IMR-90 (cell line): ENCODE results near the gene OSBPL8. TPM values are rescaled to one million over a fixed set of nuclear protein-coding genes. Genes with fewer than 3 reads are reported as not detected.
A peak's percentile ranks its signal among the peaks of the same experiment; 100 is the strongest.

Experiments used
- ATAC-seq: fragments of 200-7000 bp; cut with Tn5 transposase; 2 replicates; pipeline ENCODE4 v1.9.1; 2020; ENCODE audit warnings: low read depth, mild to moderate bottlenecking, moderate library complexity
- BruUV-seq: library from RNA; stranded (reverse); fragments of 400-500 nt; replicated peaks from 2 replicates; lab custom pipeline; 2021; lab: Mats Ljungman, UMichigan
- CTCF ChIA-PET: fragments of 300-600 bp; formaldehyde crosslinking; extraction: SDS; loops from one replicate; lab custom pipeline; 2021; ENCODE audit warnings: antibody characterized with exemption; lab: Yijun Ruan, JAX
- POLR2A ChIA-PET: fragments of 300-600 bp; sonication (Branson Sonifier 250); formaldehyde crosslinking; loops from one replicate; lab custom pipeline; 2022; ENCODE audit warnings: antibody characterized with exemption; ENCODE audit not compliant: unreplicated experiment; lab: Charles Lee
- DNase-seq: peaks from one replicate; pipeline ENCODE4 v3.0.0; 2013
- H2AFZ ChIP-seq: replicated peaks from 2 replicates; pipeline ENCODE3; 2013; ENCODE audit warnings: low read length, mild to moderate bottlenecking; ENCODE audit not compliant: poor library complexity
- H2AK5ac ChIP-seq: 2 replicates; pipeline ENCODE4 v1.6.1; 2013; ENCODE audit warnings: low read depth, low read length, inconsistent platforms
- H2AK9ac ChIP-seq: replicated peaks from 2 replicates; pipeline ENCODE3; 2013; ENCODE audit warnings: mild to moderate bottlenecking, low read depth, low read length, moderate library complexity; ENCODE audit not compliant: poor library complexity
- H2BK120ac ChIP-seq: 2 replicates; pipeline ENCODE4 v1.6.1; 2013; ENCODE audit warnings: low read depth, low read length, inconsistent platforms
- H2BK15ac ChIP-seq: 3 replicates; pipeline ENCODE4 v1.6.1; 2013; ENCODE audit warnings: low read depth, low read length, inconsistent platforms
- H2BK20ac ChIP-seq: 2 replicates; pipeline ENCODE4 v1.6.1; 2013; ENCODE audit warnings: low read depth, mild to moderate bottlenecking, inconsistent platforms, low read length, moderate library complexity
- H2BK5ac ChIP-seq: 2 replicates; pipeline ENCODE4 v1.6.1; 2013; ENCODE audit warnings: mild to moderate bottlenecking, low read depth, low read length, inconsistent platforms; ENCODE audit not compliant: poor library complexity, severe bottlenecking
- H3K14ac ChIP-seq: replicated peaks from 2 replicates; pipeline ENCODE4 v1.6.1; 2013; ENCODE audit warnings: low read depth, low read length, inconsistent platforms
- H3K18ac ChIP-seq: 2 replicates; pipeline ENCODE4 v1.6.1; 2013; ENCODE audit warnings: low read depth, low read length, control low read depth
- H3K23ac ChIP-seq: 2 replicates; pipeline ENCODE4 v1.6.1; 2013; ENCODE audit warnings: low read depth, low read length, inconsistent platforms
- H3K27ac ChIP-seq: 2 replicates; pipeline ENCODE4 v1.5.1; 2013; ENCODE audit warnings: mild to moderate bottlenecking, control low read depth, low read length; ENCODE audit not compliant: insufficient read depth
- H3K27me3 ChIP-seq: 2 replicates; pipeline ENCODE4 v1.6.1; 2013; ENCODE audit warnings: low read length; ENCODE audit not compliant: control insufficient read depth, insufficient read depth
- H3K36me3 ChIP-seq: 2 replicates; pipeline ENCODE4 v1.6.1; 2013; ENCODE audit warnings: low read length, mixed read lengths; ENCODE audit not compliant: control insufficient read depth, insufficient read depth
- H3K4ac ChIP-seq: 2 replicates; pipeline ENCODE4 v1.6.1; 2013; ENCODE audit warnings: low read depth, low read length, inconsistent platforms
- H3K4me1 ChIP-seq: 2 replicates; pipeline ENCODE4 v1.6.1; 2013; ENCODE audit warnings: low read length, mixed read lengths; ENCODE audit not compliant: control insufficient read depth, insufficient read depth
- H3K4me2 ChIP-seq: 2 replicates; pipeline ENCODE4 v1.6.1; 2013; ENCODE audit warnings: low read depth, mild to moderate bottlenecking, control low read depth, low read length, moderate library complexity
- H3K4me3 ChIP-seq: 2 replicates; pipeline ENCODE4 v1.5.1; 2013; ENCODE audit warnings: low read depth, mild to moderate bottlenecking, control low read depth, low read length, moderate library complexity; ENCODE audit not compliant: insufficient read depth
- H3K56ac ChIP-seq: 2 replicates; pipeline ENCODE4 v1.6.1; 2013; ENCODE audit warnings: low read length, inconsistent platforms; ENCODE audit not compliant: insufficient read depth; ENCODE audit errors: extremely low read depth
- H3K79me1 ChIP-seq, 2 experiments: 2 replicates each; pipeline ENCODE4 v1.6.1; 2013; ENCODE audit warnings: low read length in 2 of 2, inconsistent platforms in 1 of 2, low read depth in 1 of 2
- H3K9ac ChIP-seq: 2 replicates; pipeline ENCODE4 v1.6.1; 2013; ENCODE audit warnings: low read depth, low read length, control low read depth
- H3K9me1 ChIP-seq: 2 replicates; pipeline ENCODE4 v1.6.1; 2013; ENCODE audit warnings: low read length, inconsistent platforms; ENCODE audit not compliant: insufficient read depth
- H3K9me3 ChIP-seq: 2 replicates; pipeline ENCODE4 v1.6.1; 2013; ENCODE audit warnings: low read length; ENCODE audit not compliant: control insufficient read depth, insufficient read depth
- H4K20me1 ChIP-seq: 2 replicates; pipeline ENCODE4 v1.6.1; 2013; ENCODE audit warnings: low read length, inconsistent platforms; ENCODE audit not compliant: insufficient read depth
- H4K5ac ChIP-seq: 2 replicates; pipeline ENCODE4 v1.6.1; 2013; ENCODE audit warnings: mild to moderate bottlenecking, low read depth, low read length, control low read depth
- H4K8ac ChIP-seq, 2 experiments: 2 replicates each; pipeline ENCODE4 v1.6.1; 2013; ENCODE audit warnings: low read depth in 2 of 2, low read length in 2 of 2, control low read depth in 1 of 2, inconsistent platforms in 1 of 2
- H4K91ac ChIP-seq: 2 replicates; pipeline ENCODE4 v1.6.1; 2013; ENCODE audit warnings: low read depth, low read length, inconsistent platforms; ENCODE audit not compliant: insufficient read depth
- MAFK ChIP-seq: IDR thresholded peaks from 2 replicates; pipeline ENCODE4 v1.6.1; 2012; ENCODE audit warnings: low read depth, low read length, improper control_type of control experiment
- POLR2A ChIP-seq: IDR thresholded peaks from 2 replicates; pipeline ENCODE4 v1.6.1; 2012; ENCODE audit warnings: mild to moderate bottlenecking, low read depth, low read length
- RFX5 ChIP-seq: IDR thresholded peaks from 2 replicates; pipeline ENCODE4 v1.8.0; 2012; ENCODE audit warnings: low read depth, mild to moderate bottlenecking, low read length, moderate library complexity
- SMC3 ChIP-seq: fragments of 150-350 bp; IDR thresholded peaks from 2 replicates; pipeline ENCODE4 v1.6.1; 2016; ENCODE audit warnings: low read depth, mild to moderate bottlenecking, antibody characterized with exemption, low read length, moderate library complexity
- WGBS, 2 experiments: methylation state at CpG; one replicate each; pipeline versions ENCODE4 v1.1.5 to v1.1.7; 2013; ENCODE audit warnings: missing lambda C conversion rate in 2 of 2; ENCODE audit not compliant: insufficient read length in 1 of 2; ENCODE audit errors: extremely low coverage in 2 of 2; 5-methylcytosine and 5-hydroxymethylcytosine counted together
- dilution Hi-C: fragments of 300-500 bp; cut with HindIII; formaldehyde crosslinking; loops from one replicate; pipeline ENCODE4 v1.14.3; 2018; ENCODE audit warnings: low sequenced_read_pairs; ENCODE audit not compliant: unreplicated experiment
- in situ Hi-C: fragments of 300-500 bp; cut with MboI; formaldehyde crosslinking; loops from 3 replicates; pipeline ENCODE4 v1.14.3; 2019; ENCODE audit warnings: low sequenced_read_pairs, inconsistent platforms, mixed read lengths
- intact Hi-C: fragments of 100-400 bp; cut with micrococcal nuclease; formaldehyde crosslinking; loops from 2 replicates; pipeline ENCODE4 v1.10.0; 2022
- polyA plus RNA-seq, 3 experiments: library from polyadenylated mRNA; depleted of rRNA; stranded (reverse); fragments of >200 nt; gene quantifications; 2 replicates each; pipeline ENCODE4 v1.2.3, GENCODE V29; 2012; ENCODE audit warnings: low replicate concordance in 1 of 3
- total RNA-seq: library from RNA; depleted of rRNA; stranded (reverse); fragments of >200 nt; gene quantifications from 2 replicates; pipeline ENCODE4 v1.2.3, GENCODE V29; 2012

Gene OSBPL8
- total and polyA plus RNA-seq, 2 of the 4 experiments (the other 2 are of a cell fraction): 17.8 to 24.2 TPM

GRCh38 chr12:76546889-76547288 lies 12.7 kb downstream of the OSBPL8 start:
- dilution Hi-C loops: no loop called here
- Histone ChIP-seq H2BK20ac (no peak overlapping the region), H2AFZ (no peak overlapping the region), H3K79me1 (peaks cover 23 to 57% of the 10 kb centered on the region in 2 experiments), H4K20me1 (peaks cover 12% of the 10 kb centered on the region; the same call in 1 of the 2 replicates), H3K4me3 (no peak overlapping the region), H3K14ac (no peak overlapping the region), H3K9me1 (peaks cover 2% of the 10 kb centered on the region; the same call in 1 of the 2 replicates), H2BK120ac (no peak overlapping the region), H2BK5ac (no peak overlapping the region), H4K91ac (no peak overlapping the region), H2BK15ac (no peak overlapping the region), H3K9me3 (no peaks in the 10 kb centered on the region), H3K23ac (no peak overlapping the region), H3K4me2 (no peak overlapping the region), H3K18ac (no peak overlapping the region), H3K27ac (no peak overlapping the region), H3K9ac (no peak overlapping the region), H2AK5ac (no peak overlapping the region), H2AK9ac (no peak overlapping the region), H3K27me3 (no peaks in the 10 kb centered on the region), H3K4ac (no peak overlapping the region), H4K5ac (no peak overlapping the region), H3K4me1 (peaks cover 2% of the 10 kb centered on the region; the same call in 1 of the 2 replicates), H3K56ac (no peak overlapping the region), H4K8ac (no peak overlapping the region), H3K36me3 (no peaks in the 10 kb centered on the region)
- DNase-seq: no peak
- in situ Hi-C loops: no loop called here
- BruUV-seq: no TSS peak
- WGBS, 2 experiments: no CpG with 5 or more reads among the region's 3 CpGs
- ChIA-PET POLR2A (no interaction called here), CTCF (interaction anchor here (0.7 kb wide), 1 partner anchor 11 kb away, joined by 3 read pairs; no protein-coding TSS in a partner anchor)
- no peak for TF ChIP-seq POLR2A
- no peak for TF ChIP-seq SMC3
- TF ChIP-seq MAFK: peak; percentile 33; the same call in 1 of the 2 replicates
- TF ChIP-seq RFX5: no peak
- ATAC-seq: no peak
- intact Hi-C loops: no loop called here
